ENCODE data around the gene MIS18BP1. TPM values are rescaled to one million over a fixed set of nuclear protein-coding genes. Genes with fewer than 3 reads are reported as not detected.

MIS18BP1 gene
- total RNA-seq, 1 experiment from 2014 or later, result 42.8 TPM

Small RNA genes lying within 50 kb of the gene (small RNA-seq; reads per million reads assigned to genes)
- gene RNU6-552P, result not detected

Other genes with a start within 250 kb of the MIS18BP1 start
- 22.8 and 26.8 TPM in 2 replicates for gene PRPF39, start 169.1 kb downstream of the MIS18BP1 start, total RNA-seq (2014; rRNA removed; shearing (Covaris generic))
- 55.8 and 91.9 TPM in 2 replicates for gene FKBP3, start 118.7 kb downstream of the MIS18BP1 start, total RNA-seq (2014; rRNA removed; shearing (Covaris generic))
- gene FANCM, start 117.3 kb downstream of the MIS18BP1 start, total RNA-seq (2014; rRNA removed; shearing (Covaris generic)), result 9.5 and 11.3 TPM in 2 replicates

Measured in HT1080 (cell line).